Measurements from ENCODE around the gene TMEM181.
"Not testable (repeated sequence)": the region's sequence is repeated elsewhere in the genome, so short reads cannot be mapped to it uniquely, and the experiment has no call there.

TMEM181 gene

DNA sequence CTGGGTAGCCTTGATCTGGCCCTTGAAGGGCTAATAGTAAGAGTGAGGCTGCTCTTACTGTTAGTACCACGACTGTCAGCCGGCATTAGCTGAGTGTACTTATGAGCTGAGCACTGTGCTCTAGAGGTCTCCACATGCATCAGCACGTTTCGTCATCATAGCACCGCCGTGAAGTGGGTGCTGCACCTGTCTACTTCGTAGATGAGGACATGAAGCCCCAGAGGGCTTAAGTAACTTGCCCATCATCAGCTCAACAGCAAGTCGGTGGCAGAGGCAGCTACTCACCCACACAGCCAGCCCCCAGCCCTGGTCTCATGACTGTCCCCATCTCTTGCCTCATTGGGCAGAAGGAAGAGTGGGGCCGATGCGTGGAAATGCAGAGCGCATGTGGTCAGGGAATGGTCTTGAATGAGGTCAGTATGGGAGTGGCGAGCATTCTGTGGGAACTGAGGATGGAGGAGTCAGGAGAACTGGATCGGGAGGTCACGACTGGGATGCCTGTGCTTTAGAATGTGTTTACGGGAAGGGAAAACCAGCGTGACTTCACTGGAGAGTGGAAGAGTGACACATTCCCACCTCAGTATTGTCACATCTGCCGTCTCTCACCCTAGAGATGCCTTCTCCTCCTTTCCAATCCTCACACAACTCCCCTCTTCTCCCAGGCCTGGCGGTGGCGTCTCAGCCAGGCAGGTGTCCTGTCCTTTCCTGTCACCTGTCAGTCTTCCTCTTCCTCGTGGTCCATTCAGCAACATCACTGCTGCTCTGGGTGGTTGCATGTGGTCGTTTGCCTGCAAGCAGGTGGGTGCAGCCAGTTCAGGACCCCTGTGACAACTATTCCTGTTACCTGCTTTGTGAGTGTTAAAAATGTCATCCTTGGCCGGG lies 95.9 kb downstream of the TMEM181 start:
- no peak for DNase-seq (ENCODE audit: low read depth in 1 of 2, low spot score in 1 of 2)

DNA sequence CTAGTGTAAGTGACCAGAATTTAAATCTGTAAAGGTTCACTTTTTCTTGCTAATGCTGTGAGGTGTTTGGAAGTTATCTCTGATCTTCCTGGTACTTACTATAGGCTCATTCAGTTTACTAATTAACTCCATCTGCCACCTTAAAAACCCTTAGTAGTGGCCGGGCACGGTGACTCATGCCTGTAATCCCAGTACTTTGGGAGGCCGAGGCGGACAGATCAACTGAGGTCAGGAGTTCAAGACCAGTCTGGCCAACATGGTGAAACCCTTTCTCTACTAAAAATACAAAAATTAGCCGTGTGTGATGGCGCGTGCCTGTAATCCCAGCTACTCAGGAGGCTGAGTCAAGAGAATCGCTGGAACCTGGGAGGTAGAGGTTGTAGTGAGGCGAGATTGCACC lies 97.1 kb downstream of the TMEM181 start:
- DNase-seq (ENCODE audit: low read depth in 1 of 2, low spot score in 1 of 2), result not testable (repeated sequence)

DNA sequence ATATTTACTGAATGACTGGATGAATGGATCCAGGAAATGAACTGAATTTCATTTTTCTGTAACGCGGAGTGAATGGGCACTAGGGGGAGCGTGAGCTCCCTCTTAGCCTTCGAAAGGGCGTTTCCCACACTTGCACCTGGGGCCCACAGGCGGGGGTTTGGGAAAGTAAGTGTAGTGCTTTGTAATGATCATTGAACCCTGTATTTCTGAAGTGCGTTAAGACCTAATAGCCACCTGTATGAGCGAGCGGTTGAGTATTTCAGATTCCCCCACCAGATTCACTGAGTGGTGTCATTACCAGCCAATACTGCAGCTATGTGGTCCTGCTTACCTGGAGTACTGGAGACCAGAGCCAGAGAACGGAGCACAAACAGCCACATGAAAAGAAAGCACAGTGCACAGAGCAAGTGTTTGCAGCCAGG lies 100.5 kb downstream of the TMEM181 start:
- DNase-seq (ENCODE audit: low read depth in 1 of 2, low spot score in 1 of 2), result no peak

GRCh38 chr6:158661156-158661685 lies 101.3 kb downstream of the TMEM181 start:
- no peak for DNase-seq (ENCODE audit: low read depth in 1 of 2, low spot score in 1 of 2)

GRCh38 chr6:158662607-158662953 lies 102.7 kb downstream of the TMEM181 start:
- DNase-seq (ENCODE audit: low read depth in 1 of 2, low spot score in 1 of 2), result no peak

GRCh38 chr6:158662954-158663624 lies 103.2 kb downstream of the TMEM181 start:
- DNase-seq (ENCODE audit: low read depth in 1 of 2, low spot score in 1 of 2), result no peak

DNA sequence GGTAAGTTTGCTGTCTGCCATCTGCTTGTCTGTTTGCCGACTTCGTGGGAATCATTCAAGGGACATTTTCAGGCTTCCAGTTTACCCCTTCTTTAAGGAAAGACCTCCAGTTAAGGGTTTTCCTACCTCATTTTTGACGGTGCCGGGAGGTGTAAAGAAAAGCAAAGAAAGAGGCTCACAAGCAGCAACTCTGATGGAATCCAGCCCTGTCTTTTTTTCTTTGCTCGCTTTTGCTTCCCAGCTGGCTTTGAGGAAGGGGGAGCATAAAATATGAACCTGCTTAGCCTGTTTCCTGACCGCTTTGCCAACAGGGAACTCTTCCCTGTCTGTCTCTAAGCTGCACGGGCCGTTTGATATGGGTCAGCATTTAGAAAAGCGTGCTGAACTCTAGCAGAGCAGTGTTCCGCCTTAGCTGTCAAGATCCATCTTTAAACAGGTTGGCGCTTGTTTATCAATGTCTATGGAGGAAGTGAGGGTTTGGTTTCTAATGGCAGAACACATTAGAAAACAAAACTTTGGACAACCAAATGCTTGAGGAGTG lies 103.8 kb downstream of the TMEM181 start:
- no peak for DNase-seq (ENCODE audit: low read depth in 1 of 2, low spot score in 1 of 2)

- DNase-seq (ENCODE audit: low read depth in 1 of 2, low spot score in 1 of 2), result no peak
These were observed 105.4 kb downstream of the TMEM181 start for GRCh38 chr6:158665332-158665731.

DNA sequence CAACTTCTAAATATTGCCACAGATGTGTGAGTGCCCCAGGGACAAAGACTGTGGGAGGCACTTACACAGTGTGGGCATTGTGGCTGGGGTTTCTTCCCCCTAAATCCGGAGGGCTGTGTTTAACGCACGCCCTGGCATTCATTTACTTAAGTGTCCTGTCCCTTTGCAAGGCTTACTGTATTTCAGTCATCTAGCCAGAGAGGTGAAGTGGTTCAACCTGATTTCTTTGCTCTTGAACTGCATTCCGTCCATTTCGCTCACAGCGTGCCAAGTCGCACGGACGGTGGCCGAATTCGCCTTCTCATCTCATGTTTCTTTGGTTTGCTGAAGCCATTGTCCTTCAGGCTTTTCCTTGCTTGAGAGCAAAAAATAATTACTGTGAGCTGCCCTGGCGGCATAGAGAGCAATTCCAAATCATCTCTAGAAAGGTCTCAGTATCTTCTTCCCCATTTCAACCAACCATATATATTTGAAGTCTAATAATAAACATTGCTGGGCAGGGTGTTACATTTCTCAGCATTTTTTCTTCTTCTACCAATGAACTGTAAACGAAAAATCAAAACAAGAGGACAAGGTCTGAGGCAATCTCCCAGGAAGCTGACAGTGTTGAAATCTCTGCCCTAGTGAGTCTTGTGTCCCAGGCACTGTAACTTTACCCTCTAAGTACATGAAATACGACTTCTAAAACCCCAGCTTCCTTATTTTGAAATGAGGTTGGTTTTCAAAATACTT lies 106.9 kb downstream of the TMEM181 start:
- DNase-seq (ENCODE audit: low read depth in 1 of 2, low spot score in 1 of 2), result no peak

DNA sequence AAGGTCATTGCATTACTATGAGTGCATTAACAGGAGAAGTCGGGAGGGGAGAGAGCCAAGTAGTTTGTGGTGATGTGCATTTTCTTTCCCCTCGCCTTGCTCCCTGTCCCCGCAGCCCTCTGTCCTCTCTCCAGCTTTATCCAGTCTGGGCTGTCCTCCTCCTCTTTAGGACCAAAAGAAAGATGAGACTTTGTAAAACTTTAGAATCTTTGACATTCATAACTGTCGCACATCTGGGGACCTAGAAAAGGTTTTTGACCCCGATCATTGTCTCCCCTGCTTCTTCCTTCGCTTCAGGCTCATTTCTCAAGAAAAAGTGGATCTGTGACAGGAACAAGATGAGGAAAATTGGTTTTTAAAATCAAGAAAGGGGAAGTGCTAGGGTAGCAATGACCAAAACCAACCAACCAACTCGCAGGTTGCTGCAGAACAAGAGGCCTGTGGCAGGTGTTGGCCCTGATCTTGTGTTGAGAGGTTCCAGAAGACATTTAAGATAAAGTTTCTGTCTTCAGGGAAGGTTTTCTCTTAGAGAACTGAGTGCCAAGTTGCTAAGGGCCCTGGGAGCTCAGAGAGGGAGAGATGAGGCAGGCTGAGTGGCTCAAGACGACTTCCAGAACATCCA lies 107.6 kb downstream of the TMEM181 start:
- no peak for DNase-seq (ENCODE audit: low read depth in 1 of 2, low spot score in 1 of 2)

DNA sequence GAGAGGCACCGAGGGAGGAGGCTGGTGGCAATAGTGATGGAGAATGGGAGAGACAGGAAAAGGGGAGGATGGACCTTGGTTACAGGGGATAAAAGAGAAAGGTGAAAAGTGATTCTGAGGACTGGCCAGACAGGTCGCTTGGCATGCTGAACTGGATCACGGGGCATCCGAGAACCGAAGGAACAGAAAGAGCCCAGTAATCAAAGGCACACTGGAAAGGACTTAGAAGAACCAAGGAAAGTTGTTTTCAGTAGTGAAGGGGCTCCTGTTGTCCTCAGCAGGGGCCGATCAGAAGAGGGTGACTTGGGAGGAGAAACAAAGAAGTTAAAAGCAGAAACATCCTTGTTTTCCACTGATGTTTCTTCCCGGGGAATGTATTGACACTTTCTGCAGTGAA lies 108.8 kb downstream of the TMEM181 start:
- no peak for DNase-seq (ENCODE audit: low read depth in 1 of 2, low spot score in 1 of 2)

- DNase-seq (ENCODE audit: low read depth in 1 of 2, low spot score in 1 of 2), result no peak
These were observed 109.5 kb downstream of the TMEM181 start for GRCh38 chr6:158669145-158670035.

DNA sequence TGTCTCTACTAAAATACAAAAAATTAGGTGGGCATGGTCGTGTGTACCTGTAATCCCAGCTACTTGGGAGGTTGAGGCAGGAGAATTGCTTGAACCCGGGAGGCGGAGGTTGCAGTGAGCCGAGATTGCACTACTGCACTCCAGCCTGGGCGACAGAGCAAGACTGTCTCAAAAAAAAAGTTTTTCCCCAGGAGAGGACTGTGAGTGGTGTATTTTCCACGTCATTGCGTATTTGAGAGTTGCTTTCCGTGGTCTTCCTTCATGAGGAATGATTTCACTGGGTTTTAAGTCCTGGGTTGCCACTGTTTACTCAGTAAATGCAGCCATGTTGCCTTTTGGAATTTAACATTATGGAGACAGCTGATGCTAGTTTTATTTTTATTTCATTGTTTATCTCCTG lies 112.2 kb downstream of the TMEM181 start:
- DNase-seq (ENCODE audit: low read depth in 1 of 2, low spot score in 1 of 2), result not testable (repeated sequence)

DNA sequence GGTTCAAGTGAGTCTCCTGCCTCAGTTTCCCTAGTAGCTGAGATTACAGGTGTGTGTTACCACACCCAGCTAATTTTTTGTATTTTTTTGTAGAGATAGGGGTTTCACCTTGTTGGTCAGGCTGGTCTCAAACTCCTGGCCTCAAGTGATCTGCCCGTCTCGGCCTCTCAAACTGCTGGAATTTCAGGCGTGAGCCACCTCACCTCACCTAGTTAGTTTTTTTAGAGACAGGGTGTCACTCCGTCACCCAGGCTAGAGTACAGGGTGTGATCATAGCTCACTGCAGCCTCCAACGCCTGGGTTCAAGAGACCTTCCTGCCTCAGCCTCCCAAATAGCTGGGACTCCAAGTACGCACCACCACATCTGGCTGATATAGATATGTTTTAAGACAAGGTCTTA lies 112.8 kb downstream of the TMEM181 start:
- no peak for DNase-seq (ENCODE audit: low read depth in 1 of 2, low spot score in 1 of 2)

GRCh38 chr6:158674342-158675131 lies 114.6 kb downstream of the TMEM181 start:
- DNase-seq (ENCODE audit: low read depth in 1 of 2, low spot score in 1 of 2), result no peak

DNA sequence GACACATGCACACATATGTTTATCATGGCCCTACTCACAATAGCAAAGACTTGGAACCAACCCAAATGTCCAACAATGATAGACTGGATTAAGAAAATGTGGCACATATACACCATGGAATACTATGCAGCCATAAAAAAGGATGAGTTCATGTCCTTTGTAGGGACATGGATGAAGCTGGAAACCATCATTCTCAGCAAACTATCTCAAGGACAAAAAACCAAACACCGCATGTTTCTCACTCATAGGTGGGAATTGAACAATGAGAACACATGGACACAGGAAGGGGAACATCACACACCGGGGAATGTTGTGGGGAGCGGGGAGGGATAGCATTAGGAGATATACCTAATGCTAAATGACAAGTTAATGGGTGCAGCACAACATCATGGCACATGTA lies 117.2 kb downstream of the TMEM181 start:
- not testable (repeated sequence) for DNase-seq (ENCODE audit: low read depth in 1 of 2, low spot score in 1 of 2)

GRCh38 chr6:158677906-158678578 lies 118.2 kb downstream of the TMEM181 start:
- DNase-seq (ENCODE audit: low read depth in 1 of 2, low spot score in 1 of 2), result no peak

GRCh38 chr6:158680015-158680414 lies 120.1 kb downstream of the TMEM181 start:
- DNase-seq (ENCODE audit: low read depth in 1 of 2, low spot score in 1 of 2), result no peak

- no peak for DNase-seq (ENCODE audit: low read depth in 1 of 2, low spot score in 1 of 2)
These were observed 120.6 kb downstream of the TMEM181 start for GRCh38 chr6:158680481-158680880.

All from stimulated activated CD4-positive, alpha-beta T cell treated with anti-CD3 and anti-CD28 coated beads, Interleukin-15, amount 100 ng/mL, for 1 hour (primary cell).